VCaP (cell line): ENCODE results near the gene PALD1.

Source experiments
- H3K27ac ChIP-seq: fragments of 450-650 bp; 2 replicates; pipeline ENCODE4 v1.5.1; 2017
- TF ChIP-seq, protein P1 (sequence below): fragments of 450-650 bp; conservative IDR thresholded peaks from 2 replicates; pipeline ENCODE4 v1.5.1; 2017; ENCODE audit warnings: mild to moderate bottlenecking, moderate library complexity

PALD1 gene

DNA sequence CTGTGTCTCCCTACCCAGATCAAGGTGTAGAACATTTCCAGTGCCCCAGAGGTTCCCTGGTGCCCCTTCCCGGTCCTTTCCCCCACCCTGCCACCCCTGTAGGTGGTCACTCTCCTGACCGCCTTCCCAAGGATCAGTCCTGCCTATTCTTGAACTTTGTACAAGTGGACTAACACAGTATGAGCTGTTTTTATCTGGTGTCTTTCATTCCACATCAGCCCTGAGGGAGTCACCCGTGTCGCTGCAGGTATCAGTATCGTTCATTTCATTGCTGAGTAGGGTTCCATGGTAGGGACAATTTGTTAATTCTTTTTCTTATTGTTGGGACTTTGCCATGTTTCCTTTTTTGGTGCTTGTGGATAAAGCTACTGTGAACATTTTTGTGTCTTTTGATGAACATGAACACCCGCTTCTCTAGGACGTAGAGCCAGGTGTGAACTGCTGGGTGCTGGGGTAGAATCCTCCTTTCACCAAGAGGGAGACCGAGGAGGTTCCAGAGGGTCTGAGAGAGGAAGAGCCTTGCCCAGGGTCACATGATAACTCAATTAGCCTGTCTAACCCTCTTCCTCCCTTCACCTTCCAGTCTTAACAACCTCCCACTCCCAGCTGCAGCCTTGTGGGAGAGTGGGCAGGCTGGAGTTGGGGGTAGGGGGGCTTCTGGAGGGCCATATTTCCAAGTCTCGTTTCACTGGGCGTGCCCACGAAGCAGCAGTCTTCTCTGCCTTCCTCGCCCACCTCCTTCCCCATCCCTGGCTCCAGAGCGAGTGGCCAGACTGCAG lies 18.0 kb downstream of the PALD1 start:
- no peak overlapping the region for H3K27ac ChIP-seq
- TF ChIP-seq, protein P1, sequence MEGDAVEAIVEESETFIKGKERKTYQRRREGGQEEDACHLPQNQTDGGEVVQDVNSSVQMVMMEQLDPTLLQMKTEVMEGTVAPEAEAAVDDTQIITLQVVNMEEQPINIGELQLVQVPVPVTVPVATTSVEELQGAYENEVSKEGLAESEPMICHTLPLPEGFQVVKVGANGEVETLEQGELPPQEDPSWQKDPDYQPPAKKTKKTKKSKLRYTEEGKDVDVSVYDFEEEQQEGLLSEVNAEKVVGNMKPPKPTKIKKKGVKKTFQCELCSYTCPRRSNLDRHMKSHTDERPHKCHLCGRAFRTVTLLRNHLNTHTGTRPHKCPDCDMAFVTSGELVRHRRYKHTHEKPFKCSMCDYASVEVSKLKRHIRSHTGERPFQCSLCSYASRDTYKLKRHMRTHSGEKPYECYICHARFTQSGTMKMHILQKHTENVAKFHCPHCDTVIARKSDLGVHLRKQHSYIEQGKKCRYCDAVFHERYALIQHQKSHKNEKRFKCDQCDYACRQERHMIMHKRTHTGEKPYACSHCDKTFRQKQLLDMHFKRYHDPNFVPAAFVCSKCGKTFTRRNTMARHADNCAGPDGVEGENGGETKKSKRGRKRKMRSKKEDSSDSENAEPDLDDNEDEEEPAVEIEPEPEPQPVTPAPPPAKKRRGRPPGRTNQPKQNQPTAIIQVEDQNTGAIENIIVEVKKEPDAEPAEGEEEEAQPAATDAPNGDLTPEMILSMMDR: no peak

DNA sequence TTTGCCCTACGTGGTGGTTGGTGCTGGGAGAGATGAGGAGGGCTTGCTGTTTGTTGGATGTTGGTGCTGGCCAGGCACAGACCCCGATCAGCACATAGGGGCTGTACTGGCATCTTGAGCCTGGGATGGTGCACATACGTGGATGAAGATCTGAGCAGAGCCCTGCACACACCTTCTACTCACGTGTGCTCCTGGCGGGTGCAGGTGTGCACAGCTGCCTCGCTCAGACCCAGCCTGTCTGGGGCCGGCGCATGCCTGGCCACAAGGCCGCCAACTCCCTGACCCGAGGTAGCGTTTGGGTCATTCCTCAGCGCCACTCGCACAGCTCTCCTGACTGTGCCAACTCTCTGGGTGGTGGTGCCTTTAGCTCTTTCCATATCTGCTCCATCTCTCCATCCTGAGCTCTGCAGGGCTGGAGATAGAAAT lies 18.6 kb downstream of the PALD1 start:
- TF ChIP-seq, protein P1: no peak

DNA sequence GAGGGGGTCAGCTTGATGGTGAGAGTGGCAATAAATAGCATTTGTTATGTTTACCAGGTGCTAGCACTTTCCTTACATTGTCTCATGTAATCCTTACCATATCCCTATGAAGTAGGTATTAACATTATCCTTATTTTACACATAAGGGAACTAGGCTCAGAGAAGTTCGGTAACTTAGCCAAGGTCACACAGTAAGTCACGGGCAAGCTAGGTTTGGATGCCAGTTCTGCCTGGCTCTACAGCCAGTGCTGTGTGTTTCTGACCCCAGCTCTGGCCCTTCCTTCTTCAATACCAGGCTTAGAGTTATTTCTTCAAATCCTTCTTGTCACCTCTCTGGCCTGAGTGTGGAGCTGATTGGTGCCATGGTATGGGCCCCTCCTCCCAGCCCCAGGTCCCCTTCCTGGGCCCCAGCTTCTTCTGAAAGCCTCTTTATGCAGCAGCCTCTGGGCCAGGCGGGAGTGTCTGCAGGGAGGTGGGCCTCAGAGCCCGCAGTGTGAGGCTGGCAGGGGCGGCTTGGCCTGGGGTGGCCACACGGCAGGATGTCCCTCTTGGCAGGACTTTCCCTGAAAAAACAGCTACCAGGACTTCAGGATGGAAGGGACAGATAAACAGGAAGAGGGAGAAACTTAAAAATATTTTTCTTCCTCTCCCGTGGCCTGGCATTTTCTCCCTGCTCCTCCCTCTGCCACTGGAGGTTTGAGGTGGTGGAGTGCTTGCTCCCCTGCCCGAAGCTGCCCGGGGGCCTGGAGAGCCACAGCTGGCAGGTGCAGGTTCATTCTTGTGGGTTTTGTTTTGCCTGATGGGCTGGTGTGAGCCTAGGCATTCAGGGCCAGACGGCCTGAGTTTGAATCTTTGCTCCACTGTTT lies 20.6 kb downstream of the PALD1 start:
- H3K27ac ChIP-seq: no peak overlapping the region
- TF ChIP-seq, protein P1: no peak

More for the DNA sequence above, 18.6 kb downstream of the PALD1 start:
- no peak overlapping the region for H3K27ac ChIP-seq

DNA sequence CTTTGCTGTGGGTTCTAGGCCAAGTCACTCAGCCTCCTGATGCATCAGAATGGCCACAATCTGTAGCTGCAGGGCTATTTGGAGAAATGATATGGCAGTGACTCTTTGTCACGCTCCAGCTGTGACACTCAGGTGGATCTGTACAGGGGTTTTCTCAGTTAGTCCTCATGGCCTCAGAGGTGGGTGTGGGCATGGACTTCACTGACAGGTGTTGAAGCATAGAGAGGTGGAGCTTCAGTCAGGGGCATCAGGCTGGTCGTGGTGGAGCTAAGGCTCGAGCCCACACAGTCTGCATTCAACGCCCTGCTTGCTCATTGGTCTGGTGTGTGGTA lies 21.2 kb downstream of the PALD1 start:
- TF ChIP-seq, protein P1: no peak
- H3K27ac ChIP-seq: no peak overlapping the region

DNA sequence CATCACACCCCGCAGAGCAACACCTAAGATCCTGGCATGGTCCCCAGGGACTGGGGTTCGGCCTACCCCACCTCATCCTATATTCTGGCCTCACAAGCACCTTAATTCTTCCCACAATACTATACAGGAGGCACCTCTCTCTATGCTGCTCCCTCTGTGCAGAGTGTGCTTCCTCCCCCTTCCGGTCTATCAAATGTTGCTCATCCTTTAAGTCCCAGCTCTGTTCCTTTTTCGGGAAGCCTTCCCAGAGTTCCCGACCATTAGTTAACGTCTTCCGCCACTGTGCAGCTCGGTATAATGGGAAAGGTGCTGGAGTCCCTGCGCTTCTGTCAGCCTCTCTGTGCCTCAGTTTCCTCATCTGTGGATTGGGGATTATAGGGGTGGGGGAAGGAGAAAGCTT lies 21.8 kb downstream of the PALD1 start:
- TF ChIP-seq, protein P1: no peak
- no peak overlapping the region for H3K27ac ChIP-seq

DNA sequence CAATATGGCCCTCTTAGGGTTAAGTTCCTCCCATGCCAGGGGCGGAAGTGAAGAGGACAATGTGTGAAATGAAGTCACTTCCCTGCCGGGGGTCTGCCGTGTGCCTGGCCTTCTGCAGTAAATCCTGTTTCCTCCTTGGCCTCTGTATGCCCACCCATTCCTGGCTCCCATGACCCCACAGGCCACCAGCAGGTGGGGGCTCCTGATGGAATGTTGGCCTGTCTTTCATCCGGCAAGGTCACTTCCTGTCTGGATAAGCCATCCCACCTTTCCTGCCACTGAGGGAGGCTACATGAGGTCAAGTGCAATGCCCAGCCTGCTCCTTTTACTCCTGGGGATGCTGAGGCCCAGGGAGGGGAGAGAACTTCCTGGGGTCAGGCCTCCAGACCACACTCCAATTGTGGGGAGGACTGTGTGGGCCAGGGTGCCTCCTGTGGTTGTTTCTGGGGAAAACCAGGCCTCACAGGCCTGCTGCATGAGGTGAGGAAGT lies 22.3 kb downstream of the PALD1 start:
- TF ChIP-seq, protein P1: no peak
- H3K27ac ChIP-seq: no peak overlapping the region

DNA sequence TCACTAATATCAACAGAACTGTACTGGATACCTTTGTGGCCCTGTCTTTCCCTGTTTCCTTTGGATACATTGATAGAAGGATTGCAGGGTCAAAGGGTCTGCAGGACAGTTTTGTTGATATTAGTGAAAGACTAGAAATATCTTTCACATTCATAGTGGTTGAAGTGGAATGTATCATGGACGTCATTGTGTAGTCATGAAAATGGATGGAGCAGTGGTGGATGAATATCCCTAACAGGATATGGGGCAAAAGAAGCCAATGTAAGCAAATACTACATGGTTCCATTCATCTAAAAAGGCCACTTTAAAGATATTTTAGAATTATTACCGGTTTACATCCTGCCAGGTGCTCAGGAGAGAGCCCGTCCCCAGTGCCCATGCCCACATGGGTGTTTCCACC lies 23.8 kb downstream of the PALD1 start:
- no peak overlapping the region for H3K27ac ChIP-seq
- TF ChIP-seq, protein P1: no peak
